SK-N-SH (cell line): ENCODE data around the gene UVRAG. TPM values are rescaled to one million over a fixed set of nuclear protein-coding genes. Genes with fewer than 3 reads are reported as not detected.

Source experiments
- CTCF ChIA-PET: fragments of 300-600, 350-600 bp; formaldehyde crosslinking; extraction: SDS; loops from one replicate; lab custom pipeline; 2021; lab: Yijun Ruan, JAX
- POLR2A ChIA-PET: fragments of 350-600 bp; sonication (Branson Sonifier 250); formaldehyde crosslinking; extraction: SDS; loops from one replicate; lab custom pipeline; 2020; ENCODE audit warnings: antibody characterized with exemption, inconsistent platforms; lab: Yijun Ruan, JAX
- DNase-seq: peaks from one replicate; pipeline ENCODE4 v3.0.0; 2012
- H2AFZ ChIP-seq: fragments of 200-600 bp; sonication (generic); 2 replicates; pipeline ENCODE4 v1.8.1; 2016; ENCODE audit warnings: antibody characterized with exemption, mild to moderate bottlenecking, low read depth
- H3F3A ChIP-seq: fragments of 200-600 bp; sonication (generic); replicated peaks from 2 replicates; pipeline ENCODE3; 2016; ENCODE audit warnings: antibody characterized with exemption, mild to moderate bottlenecking; ENCODE audit not compliant: insufficient read depth
- H3K27ac ChIP-seq, 2 experiments: fragments of 200-500 bp in 1 of 2; fragments of 200-600 bp in 1 of 2; sonication (Bioruptor generic) in 1 of 2; sonication (generic), shearing (Covaris generic) in 1 of 2; 2 replicates each; pipeline versions ENCODE4 v1.5.1 to v1.6.1; 2014 to 2016; ENCODE audit warnings: low read depth in 2 of 2, inconsistent platforms in 1 of 2, low read length in 1 of 2, mild to moderate bottlenecking in 1 of 2, mixed read lengths in 1 of 2
- H3K27me3 ChIP-seq: fragments of 200-600 bp; sonication (generic), shearing (Covaris generic); 2 replicates; pipeline ENCODE4 v1.6.1; 2016; ENCODE audit warnings: mixed run types; ENCODE audit not compliant: insufficient read depth
- H3K36me3 ChIP-seq, 2 experiments: fragments of 200-500 bp in 1 of 2; fragments of 200-600 bp in 1 of 2; sonication (Bioruptor generic) in 1 of 2; sonication (generic) in 1 of 2; replicated peaks in 1 of 2; 2 replicates each; pipeline versions ENCODE3 to v1.5.1; 2014 to 2016; ENCODE audit warnings: low read length in 1 of 2, mild to moderate bottlenecking in 1 of 2; ENCODE audit not compliant: insufficient read depth in 2 of 2, control insufficient read depth in 1 of 2
- H3K4me1 ChIP-seq, 2 experiments: fragments of 200-500 bp in 1 of 2; fragments of 200-600 bp in 1 of 2; sonication (Bioruptor generic) in 1 of 2; sonication (generic), shearing (Covaris generic) in 1 of 2; 2 replicates each; pipeline versions ENCODE4 v1.5.1 to v1.6.1; 2014 to 2016; ENCODE audit warnings: low read depth in 1 of 2, low read length in 1 of 2, mixed run types in 1 of 2; ENCODE audit not compliant: insufficient read depth in 2 of 2, control insufficient read depth in 1 of 2
- H3K4me2 ChIP-seq: fragments of 200-600 bp; sonication (generic), shearing (Covaris generic); 2 replicates; pipeline ENCODE4 v1.6.1; 2017; ENCODE audit warnings: mixed run types
- H3K4me3 ChIP-seq, 2 experiments: fragments of 200-500 bp in 1 of 2; fragments of 200-600 bp in 1 of 2; sonication (Bioruptor generic) in 1 of 2; sonication (generic), shearing (Covaris generic) in 1 of 2; 2 replicates each; pipeline versions ENCODE4 v1.5.1 to v1.8.1; 2014 to 2016; ENCODE audit warnings: low read depth in 2 of 2, inconsistent platforms in 1 of 2, low read length in 1 of 2, mild to moderate bottlenecking in 1 of 2, mixed read lengths in 1 of 2, moderate library complexity in 1 of 2
- H3K79me2 ChIP-seq: fragments of 200-600 bp; sonication (generic); 2 replicates; pipeline ENCODE4 v1.8.1; 2017; ENCODE audit warnings: mild to moderate bottlenecking; ENCODE audit not compliant: insufficient read depth
- H3K9ac ChIP-seq: fragments of 200-600 bp; sonication (generic); 2 replicates; pipeline ENCODE4 v1.6.1; 2017; ENCODE audit warnings: mixed run types
- H3K9me2 ChIP-seq: fragments of 200-600 bp; sonication (generic); 2 replicates; pipeline ENCODE4 v1.6.1; 2017; ENCODE audit warnings: mixed run types
- H3K9me3 ChIP-seq: fragments of 200-600 bp; sonication (generic); 2 replicates; pipeline ENCODE4 v1.6.1; 2017; ENCODE audit warnings: mixed run types, mild to moderate bottlenecking, moderate library complexity
- H4K20me1 ChIP-seq: fragments of 200-600 bp; sonication (generic); 2 replicates; pipeline ENCODE4 v1.6.1; 2017; ENCODE audit warnings: mild to moderate bottlenecking, mixed run types; ENCODE audit not compliant: insufficient read depth
- CHD2 ChIP-seq: fragments of 150-350 bp; IDR thresholded peaks from 2 replicates; pipeline ENCODE4 v1.6.1; 2018; ENCODE audit warnings: low read length; ENCODE audit not compliant: partially characterized antibody
- ELF1 ChIP-seq: IDR thresholded peaks from 2 replicates; pipeline ENCODE4 v1.4.0; 2012
- EP300 ChIP-seq, 2 experiments: IDR thresholded peaks; 2 replicates each; pipeline versions ENCODE4 v1.4.0 to v1.6.1; 2012; ENCODE audit warnings: borderline replicate concordance in 1 of 2, low read depth in 1 of 2, low read length in 1 of 2
- EZH2phosphoT487 ChIP-seq: fragments of 200-600 bp; sonication (generic); IDR thresholded peaks from 2 replicates; pipeline ENCODE4 v1.6.1; 2017; ENCODE audit warnings: low read depth, mixed run types, mild to moderate bottlenecking, antibody characterized with exemption, moderate library complexity, borderline replicate concordance
- FOSL2 ChIP-seq: IDR thresholded peaks from 2 replicates; pipeline ENCODE4 v1.4.0; 2012; ENCODE audit warnings: low read depth, mild to moderate bottlenecking, moderate library complexity, borderline replicate concordance
- FOXJ3 ChIP-seq: sonication (generic); formaldehyde crosslinking; IDR thresholded peaks from 2 replicates; pipeline ENCODE4 v1.5.1; 2020; ENCODE audit warnings: mild to moderate bottlenecking, missing genetic modification reagents
- FOXM1 ChIP-seq: IDR thresholded peaks from 2 replicates; pipeline ENCODE4 v1.4.0; 2012; ENCODE audit warnings: low read depth, mild to moderate bottlenecking
- GABPA ChIP-seq: IDR thresholded peaks from 2 replicates; pipeline ENCODE4 v1.4.0; 2012; ENCODE audit warnings: low read depth, mild to moderate bottlenecking
- GATA2 ChIP-seq: sonication (generic); formaldehyde crosslinking; IDR thresholded peaks from 2 replicates; pipeline ENCODE4 v1.5.0; 2020; ENCODE audit warnings: mild to moderate bottlenecking, missing genetic modification reagents
- JUND ChIP-seq: IDR thresholded peaks from 2 replicates; pipeline ENCODE4 v1.4.0; 2012
- MAX ChIP-seq: IDR thresholded peaks from 2 replicates; pipeline ENCODE4 v1.4.0; 2012; ENCODE audit warnings: low read depth
- MEF2A ChIP-seq: IDR thresholded peaks from 2 replicates; pipeline ENCODE4 v1.4.0; 2012; ENCODE audit warnings: low read depth, borderline replicate concordance
- MXI1 ChIP-seq: IDR thresholded peaks from 2 replicates; pipeline ENCODE4 v1.6.1; 2012; ENCODE audit warnings: mild to moderate bottlenecking, low read depth, low read length, improper control_type of control experiment
- NFIC ChIP-seq: IDR thresholded peaks from 2 replicates; pipeline ENCODE4 v1.4.0; 2012; ENCODE audit warnings: borderline replicate concordance
- NRF1 ChIP-seq: IDR thresholded peaks from 2 replicates; pipeline ENCODE4 v1.6.1; 2012; ENCODE audit warnings: low read depth, mild to moderate bottlenecking, low read length
- PBX3 ChIP-seq: IDR thresholded peaks from 2 replicates; pipeline ENCODE4; 2012
- POLR2AphosphoS5 ChIP-seq: IDR thresholded peaks from 2 replicates; pipeline ENCODE4 v1.6.1; 2012; ENCODE audit warnings: low read depth, low read length
- RAD21 ChIP-seq: IDR thresholded peaks from 2 replicates; pipeline ENCODE4 v1.6.1; 2012; ENCODE audit warnings: mild to moderate bottlenecking, low read length
- RCOR1 ChIP-seq: fragments of 150-350 bp; IDR thresholded peaks from 2 replicates; pipeline ENCODE4 v1.6.1; 2017; ENCODE audit warnings: antibody characterized with exemption, low read length
- RFX5 ChIP-seq: IDR thresholded peaks from 2 replicates; pipeline ENCODE4 v1.6.1; 2012; ENCODE audit warnings: mild to moderate bottlenecking, improper control_type of control experiment, low read length
- RXRA ChIP-seq: IDR thresholded peaks from 2 replicates; pipeline ENCODE4 v1.4.0; 2012; ENCODE audit warnings: low read depth, mild to moderate bottlenecking, borderline replicate concordance
- SIN3A ChIP-seq: IDR thresholded peaks from 2 replicates; pipeline ENCODE4 v1.6.1; 2012; ENCODE audit warnings: low read depth, mild to moderate bottlenecking, low read length, moderate library complexity, borderline replicate concordance
- SMC3 ChIP-seq: IDR thresholded peaks from 2 replicates; pipeline ENCODE4 v1.6.1; 2012; ENCODE audit warnings: low read depth, low read length, improper control_type of control experiment
- TAF1 ChIP-seq: IDR thresholded peaks from 2 replicates; pipeline ENCODE4 v1.6.1; 2012; ENCODE audit warnings: low read depth, mild to moderate bottlenecking, low read length, moderate library complexity, borderline replicate concordance
- TCF12 ChIP-seq: IDR thresholded peaks from 2 replicates; pipeline ENCODE4 v1.4.0; 2012
- TEAD4 ChIP-seq: IDR thresholded peaks from 2 replicates; pipeline ENCODE4 v1.4.0; 2012; ENCODE audit warnings: mild to moderate bottlenecking, borderline replicate concordance; ENCODE audit not compliant: insufficient read depth
- YY1 ChIP-seq: IDR thresholded peaks from 2 replicates; pipeline ENCODE4 v1.4.0; 2012; ENCODE audit warnings: low read depth, mild to moderate bottlenecking
- WGBS: methylation state at CpG from one replicate; pipeline ENCODE4 v1.1.6; 2017; ENCODE audit warnings: low lambda C conversion rate; 5-methylcytosine and 5-hydroxymethylcytosine counted together
- polyA plus RNA-seq, 3 experiments: library from polyadenylated mRNA; depleted of rRNA; stranded (reverse); fragments of >200 nt; gene quantifications; 2 replicates each; pipeline ENCODE4 v1.2.3, GENCODE V29; 2012
- TF ChIP-seq, protein P1 (sequence below): fragments of 150-350 bp; IDR thresholded peaks from 2 replicates; pipeline ENCODE4 v1.6.1; 2016; ENCODE audit warnings: mild to moderate bottlenecking, low read depth, low read length
- TF ChIP-seq, protein P2 (sequence below): IDR thresholded peaks from 2 replicates; pipeline ENCODE4 v1.4.0; 2012; ENCODE audit warnings: low read depth, borderline replicate concordance
- TF ChIP-seq, protein P3 (sequence below): fragments of 150-350 bp; IDR thresholded peaks from 2 replicates; pipeline ENCODE4 v1.6.1; 2017; ENCODE audit warnings: antibody characterized with exemption, low read length, low read depth, borderline replicate concordance

The UVRAG gene
- 5.8 and 7.7 TPM in 2 replicates for polyA plus RNA-seq (2012; rRNA removed)
- polyA plus RNA-seq (2012; cell fraction: cytosol; rRNA removed) = 7.4 and 7.8 TPM in 2 replicates
- 9.6 and 11.4 TPM in 2 replicates for polyA plus RNA-seq (2012; cell fraction: nucleus; rRNA removed)

- POLR2A ChIA-PET = interaction anchor here (0.8 kb wide), 1 partner anchor 420 kb away, joined by 3 read pairs; no protein-coding TSS in a partner anchor
- WGBS = 4% methylated on average over 11 of the region's 39 CpGs
- TF ChIP-seq MAX (peak; percentile 73; the same call in 1 of the 2 replicates), SMC3 (no peak), JUND (no peak), TAF1 (peak; percentile 58), NRF1 (0 out of 2 replicates have a peak, but pooled peaks have one; percentile 17), ELF1 (peak; percentile 96), RCOR1 (0 out of 2 replicates have a peak, but pooled peaks have one; percentile 63), PBX3 (peak; percentile 99), MEF2A (no peak), SIN3A (peak; percentile 81; the same call in 1 of the 2 replicates), RFX5 (0 out of 2 replicates have a peak, but pooled peaks have one; percentile 47), TEAD4 (no peak), GATA2 (CRISPR knock-in tag) (no peak), FOXJ3 (CRISPR knock-in tag) (no peak), FOSL2 (no peak), EZH2phosphoT487 (no peak), MXI1 (peak; percentile 92), RAD21 (no peak), TCF12 (no peak), POLR2AphosphoS5 (peak; percentile 55; the same call in 1 of the 2 replicates), GABPA (peak; percentile 72), YY1 (peak; percentile 70), NFIC (no peak), CHD2 (peak; percentile 85), FOXM1 (no peak), RXRA (no peak), EP300 (IDR thresholded peaks at IDR 0.05; ENCODE audit: borderline replicate concordance in 1 of 2, low read depth in 1 of 2, low read length in 1 of 2) (no peak)
- TF ChIP-seq, protein P1, sequence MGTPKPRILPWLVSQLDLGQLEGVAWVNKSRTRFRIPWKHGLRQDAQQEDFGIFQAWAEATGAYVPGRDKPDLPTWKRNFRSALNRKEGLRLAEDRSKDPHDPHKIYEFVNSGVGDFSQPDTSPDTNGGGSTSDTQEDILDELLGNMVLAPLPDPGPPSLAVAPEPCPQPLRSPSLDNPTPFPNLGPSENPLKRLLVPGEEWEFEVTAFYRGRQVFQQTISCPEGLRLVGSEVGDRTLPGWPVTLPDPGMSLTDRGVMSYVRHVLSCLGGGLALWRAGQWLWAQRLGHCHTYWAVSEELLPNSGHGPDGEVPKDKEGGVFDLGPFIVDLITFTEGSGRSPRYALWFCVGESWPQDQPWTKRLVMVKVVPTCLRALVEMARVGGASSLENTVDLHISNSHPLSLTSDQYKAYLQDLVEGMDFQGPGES = peak; percentile 90
- TF ChIP-seq, protein P2, sequence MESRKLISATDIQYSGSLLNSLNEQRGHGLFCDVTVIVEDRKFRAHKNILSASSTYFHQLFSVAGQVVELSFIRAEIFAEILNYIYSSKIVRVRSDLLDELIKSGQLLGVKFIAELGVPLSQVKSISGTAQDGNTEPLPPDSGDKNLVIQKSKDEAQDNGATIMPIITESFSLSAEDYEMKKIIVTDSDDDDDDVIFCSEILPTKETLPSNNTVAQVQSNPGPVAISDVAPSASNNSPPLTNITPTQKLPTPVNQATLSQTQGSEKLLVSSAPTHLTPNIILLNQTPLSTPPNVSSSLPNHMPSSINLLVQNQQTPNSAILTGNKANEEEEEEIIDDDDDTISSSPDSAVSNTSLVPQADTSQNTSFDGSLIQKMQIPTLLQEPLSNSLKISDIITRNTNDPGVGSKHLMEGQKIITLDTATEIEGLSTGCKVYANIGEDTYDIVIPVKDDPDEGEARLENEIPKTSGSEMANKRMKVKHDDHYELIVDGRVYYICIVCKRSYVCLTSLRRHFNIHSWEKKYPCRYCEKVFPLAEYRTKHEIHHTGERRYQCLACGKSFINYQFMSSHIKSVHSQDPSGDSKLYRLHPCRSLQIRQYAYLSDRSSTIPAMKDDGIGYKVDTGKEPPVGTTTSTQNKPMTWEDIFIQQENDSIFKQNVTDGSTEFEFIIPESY = no peak
- TF ChIP-seq, protein P3, sequence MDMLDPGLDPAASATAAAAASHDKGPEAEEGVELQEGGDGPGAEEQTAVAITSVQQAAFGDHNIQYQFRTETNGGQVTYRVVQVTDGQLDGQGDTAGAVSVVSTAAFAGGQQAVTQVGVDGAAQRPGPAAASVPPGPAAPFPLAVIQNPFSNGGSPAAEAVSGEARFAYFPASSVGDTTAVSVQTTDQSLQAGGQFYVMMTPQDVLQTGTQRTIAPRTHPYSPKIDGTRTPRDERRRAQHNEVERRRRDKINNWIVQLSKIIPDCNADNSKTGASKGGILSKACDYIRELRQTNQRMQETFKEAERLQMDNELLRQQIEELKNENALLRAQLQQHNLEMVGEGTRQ = peak; percentile 99
These were observed at the start of gene UVRAG for GRCh38 chr11:75814677-75815344. Gene UVRAG, plus strand, starts transcription at chr11:75815210. Its CDS starts 198 bp downstream, at chr11:75815408.

More at GRCh38 chr11:75814677-75815344, at the start of gene UVRAG:
- H3K9ac ChIP-seq = peak within 1 kb of the TSS; percentile 85
- H2AFZ ChIP-seq = peak within 1 kb of the TSS; percentile 97
- no peaks in the 10 kb centered on the region for H3K27me3 ChIP-seq
- peak within 1 kb of the TSS; percentile 70 to 88 for H3K27ac ChIP-seq
- H3K4me3 ChIP-seq = peak within 1 kb of the TSS; percentile 87 to 95
- H3K79me2 ChIP-seq = peaks cover 44% of the 10 kb centered on the region
- peak; percentile 97 for DNase-seq
- CTCF ChIA-PET = interaction anchor here (1.0 to 4.6 kb wide), 6 partner anchors 12 to 503 kb away, joined by 3 to 44 read pairs (median 4); no protein-coding TSS in a partner anchor
- H3F3A ChIP-seq = peaks cover 16% of the 10 kb centered on the region
- H3K4me1 ChIP-seq = peaks cover 9 to 13% of the 10 kb centered on the region in 2 experiments; a peak in 2 of 4 replicates
- H3K36me3 ChIP-seq = no peaks in the 10 kb centered on the region
- no peaks in the 10 kb centered on the region for H3K9me3 ChIP-seq
- H3K4me2 ChIP-seq = peak within 1 kb of the TSS; percentile 85
- H3K9me2 ChIP-seq = no peaks in the 10 kb centered on the region
- H4K20me1 ChIP-seq = peaks cover 5% of the 10 kb centered on the region; the same call in 1 of the 2 replicates
